Epidermal melanocyte (primary cell): ENCODE measurements around the gene PRKCE.

Experiments used
- DNase-seq: peaks from one replicate; pipeline ENCODE4 v3.0.0; 2011; ENCODE audit warnings: low spot score; ENCODE audit not compliant: insufficient read length

The PRKCE gene

GRCh38 chr2:46163804-46164528 is 512.5 kb downstream of the PRKCE start:
- no peak for DNase-seq

- DNase-seq, result peak; percentile 51
Observed at GRCh38 chr2:46164529-46165301, 513.2 kb downstream of the PRKCE start.

DNA sequence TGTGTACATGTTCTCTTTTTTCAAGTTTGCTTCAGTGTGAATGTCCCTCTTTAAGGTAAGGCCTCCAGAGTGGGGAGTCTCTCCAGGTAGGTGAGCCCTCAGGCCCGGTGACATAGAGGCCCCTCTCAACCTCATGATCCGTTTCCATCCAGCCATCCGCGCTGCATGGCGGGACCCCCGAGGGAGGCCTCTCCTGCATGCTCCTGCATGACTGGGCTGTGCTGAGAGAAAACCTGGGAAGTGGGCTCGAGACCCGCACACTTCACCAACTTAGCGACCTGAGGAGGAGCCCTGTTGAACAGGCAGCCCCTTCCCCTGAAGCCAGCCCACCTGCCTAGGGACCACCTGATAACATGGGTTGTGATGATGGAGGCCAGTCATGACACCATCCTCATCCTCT is 514.4 kb downstream of the PRKCE start:
- DNase-seq, result no peak

DNA sequence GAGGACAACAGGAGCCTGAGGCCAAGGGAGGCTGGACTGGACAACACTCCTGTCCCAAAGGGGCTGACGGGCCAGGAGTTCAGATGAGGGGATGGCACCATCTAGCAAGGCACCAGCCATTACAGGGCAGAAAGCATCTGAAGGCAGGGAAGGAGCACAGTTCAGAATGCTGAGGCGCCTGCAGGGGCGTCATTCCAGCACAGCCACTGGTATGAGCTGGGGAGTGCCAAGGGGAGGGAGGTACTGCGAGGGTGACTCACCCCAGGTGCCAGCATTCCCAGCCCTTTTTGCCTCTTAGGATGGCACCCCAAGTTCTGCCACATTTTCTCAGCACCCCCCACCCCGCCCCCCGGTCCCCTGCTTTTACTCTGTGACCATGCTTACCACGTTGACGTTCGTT is 515.9 kb downstream of the PRKCE start:
- no peak for DNase-seq

DNA sequence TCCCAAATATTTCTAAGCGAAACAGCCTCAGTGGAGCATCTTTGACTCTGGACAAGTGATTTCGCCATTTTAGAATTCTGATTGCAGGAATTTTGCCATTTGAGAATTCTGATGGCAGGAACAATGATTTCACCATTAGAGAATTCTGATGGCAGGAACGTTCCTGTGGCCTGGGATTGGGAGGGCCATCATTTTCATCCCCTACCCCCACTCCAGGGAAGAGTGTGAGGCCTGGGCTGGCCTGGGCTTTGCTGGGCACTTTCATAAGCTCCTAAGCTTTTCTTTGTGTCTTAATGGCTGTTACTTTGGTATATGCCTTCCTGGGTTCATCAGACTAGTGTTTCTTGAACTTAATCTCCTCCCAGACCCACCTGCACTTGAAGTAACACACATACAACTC is 516.4 kb downstream of the PRKCE start:
- no peak for DNase-seq

- no peak for DNase-seq
Observed at GRCh38 chr2:46169467-46169866, 518.0 kb downstream of the PRKCE start.

- no peak for DNase-seq
Observed at GRCh38 chr2:46170026-46170425, 518.6 kb downstream of the PRKCE start.

GRCh38 chr2:46170611-46171350 is 519.3 kb downstream of the PRKCE start:
- no peak for DNase-seq

DNA sequence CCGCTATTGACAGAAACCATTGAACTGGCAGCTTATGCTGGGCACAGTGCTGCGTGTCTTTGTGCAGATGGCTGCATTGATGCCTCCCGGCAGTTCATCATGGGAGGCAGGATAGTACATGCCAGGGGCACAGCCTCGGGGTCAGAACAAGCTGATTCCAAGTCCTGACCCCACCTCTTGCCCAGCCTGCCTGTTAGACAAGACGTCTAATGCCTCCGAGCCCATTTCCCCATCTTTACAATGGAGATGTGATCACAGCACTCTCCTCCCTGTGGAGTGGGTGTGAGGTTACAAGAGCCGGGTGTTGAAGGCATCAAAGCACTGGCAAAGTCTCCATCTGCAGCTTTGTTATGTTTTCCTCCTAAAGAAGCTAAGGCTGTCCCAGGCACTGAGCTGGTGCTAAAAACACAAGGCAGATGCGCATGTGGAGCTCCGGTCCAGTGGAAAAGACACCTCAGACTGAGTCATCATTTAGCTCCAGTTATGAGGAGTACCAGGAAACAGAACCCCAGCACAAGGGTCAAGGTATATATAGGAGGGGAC is 520.0 kb downstream of the PRKCE start:
- DNase-seq, result no peak

DNA sequence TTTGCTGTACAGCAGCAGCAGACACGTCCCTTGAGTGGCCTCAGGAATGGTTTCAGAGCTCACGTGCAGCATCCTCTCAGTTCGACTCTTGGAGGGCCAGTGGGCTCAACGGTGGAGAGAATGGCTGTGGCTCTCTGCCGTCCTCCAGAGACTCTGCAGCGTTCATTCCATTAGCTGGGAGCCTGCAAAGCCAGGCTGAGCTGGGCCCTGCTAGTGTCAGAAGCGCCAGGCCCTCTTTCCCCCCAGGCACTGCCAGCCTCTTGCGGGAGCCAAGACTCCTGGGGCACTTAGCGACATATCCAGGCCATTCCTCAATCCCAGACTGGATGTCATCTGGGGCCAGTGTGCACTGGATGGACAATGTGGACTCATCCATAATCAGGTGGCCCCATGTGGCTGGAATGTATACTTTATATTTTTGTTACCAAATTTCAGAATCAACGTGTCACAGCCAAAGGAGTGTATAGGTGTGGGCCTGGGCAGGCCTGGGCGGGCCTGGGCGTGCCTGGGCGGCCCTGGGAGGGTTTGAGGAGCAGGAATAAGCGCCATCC is 520.6 kb downstream of the PRKCE start:
- no peak for DNase-seq

DNA sequence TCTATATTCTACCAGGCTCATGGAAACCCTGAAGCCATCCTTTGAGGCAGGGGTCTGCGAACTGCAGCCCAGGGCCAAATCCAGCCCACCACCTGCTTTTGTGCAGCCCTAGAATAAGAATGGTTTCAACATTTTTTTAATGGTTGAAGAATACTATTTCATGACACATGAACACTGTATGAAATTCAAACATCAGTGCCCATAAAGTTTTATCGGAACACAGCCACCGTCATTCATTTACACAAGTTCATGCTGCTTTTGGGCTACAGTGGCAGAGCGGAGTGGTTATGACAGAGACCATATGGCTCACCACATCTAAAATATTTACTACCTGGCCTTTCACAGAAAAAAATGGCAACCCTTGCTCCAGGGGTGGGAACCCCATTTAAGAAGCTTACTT is 521.6 kb downstream of the PRKCE start:
- no peak for DNase-seq

- no peak for DNase-seq
Observed at GRCh38 chr2:46173636-46174250, 522.3 kb downstream of the PRKCE start.

GRCh38 chr2:46174345-46175170 is 523.1 kb downstream of the PRKCE start:
- no peak for DNase-seq

GRCh38 chr2:46175419-46175818 is 523.9 kb downstream of the PRKCE start:
- DNase-seq, result no peak

DNA sequence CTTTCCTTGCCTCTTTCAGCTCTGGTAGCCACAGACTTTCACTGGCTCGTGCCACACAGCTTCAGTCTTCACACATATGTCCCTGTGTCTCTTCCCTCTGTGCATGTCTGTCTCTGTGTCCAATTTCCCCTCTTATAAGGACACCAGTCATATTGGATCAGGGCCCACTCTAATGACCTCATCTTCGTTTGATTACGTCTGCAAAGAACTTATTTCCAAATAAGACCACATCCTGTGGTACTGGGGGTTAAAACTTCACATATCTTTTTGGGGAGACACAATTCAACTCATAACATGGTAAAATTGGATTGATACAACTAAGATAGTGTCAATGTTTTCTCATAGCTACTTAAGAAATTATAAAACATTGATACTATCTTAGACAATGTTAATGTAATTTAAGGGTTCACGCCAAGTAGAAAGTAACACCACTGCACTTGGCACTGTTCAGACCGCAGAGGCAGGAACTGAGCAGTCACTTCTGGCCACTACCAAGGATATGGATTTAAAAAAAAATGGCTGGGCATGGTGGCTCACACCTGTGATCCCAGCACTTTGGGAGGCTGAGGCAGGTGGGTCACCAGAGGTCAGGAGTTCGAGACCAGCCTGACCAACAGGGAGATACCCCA is 526.1 kb downstream of the PRKCE start:
- no peak for DNase-seq

DNA sequence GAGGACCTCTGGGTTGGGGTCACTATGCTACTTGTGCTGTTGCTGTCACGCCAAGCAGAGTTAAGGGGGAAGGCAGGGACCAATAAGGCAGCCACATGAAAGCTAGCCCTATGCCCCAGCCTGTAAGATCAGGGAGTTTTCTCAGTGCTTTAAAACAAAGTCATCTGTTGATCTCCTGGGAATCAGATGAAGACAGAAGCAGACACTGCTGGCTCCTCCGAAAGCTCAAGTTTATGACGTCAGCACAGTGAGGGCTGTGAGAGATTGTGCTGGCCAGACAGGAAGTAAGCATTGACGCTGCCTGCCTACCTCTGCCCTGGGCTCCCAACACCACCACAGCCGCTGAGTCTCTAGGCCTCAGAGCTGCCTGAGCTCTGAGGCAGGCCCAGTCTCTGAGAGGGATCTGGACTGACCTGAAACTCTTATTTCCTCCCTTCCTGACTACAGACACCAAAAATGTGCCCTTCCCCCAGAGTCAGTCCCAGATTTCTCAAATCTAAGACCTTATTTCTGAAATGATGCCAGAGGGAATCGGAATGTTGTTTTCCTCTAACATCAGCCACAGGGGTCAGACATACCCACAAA is 527.7 kb downstream of the PRKCE start:
- DNase-seq, result peak; percentile 22

DNA sequence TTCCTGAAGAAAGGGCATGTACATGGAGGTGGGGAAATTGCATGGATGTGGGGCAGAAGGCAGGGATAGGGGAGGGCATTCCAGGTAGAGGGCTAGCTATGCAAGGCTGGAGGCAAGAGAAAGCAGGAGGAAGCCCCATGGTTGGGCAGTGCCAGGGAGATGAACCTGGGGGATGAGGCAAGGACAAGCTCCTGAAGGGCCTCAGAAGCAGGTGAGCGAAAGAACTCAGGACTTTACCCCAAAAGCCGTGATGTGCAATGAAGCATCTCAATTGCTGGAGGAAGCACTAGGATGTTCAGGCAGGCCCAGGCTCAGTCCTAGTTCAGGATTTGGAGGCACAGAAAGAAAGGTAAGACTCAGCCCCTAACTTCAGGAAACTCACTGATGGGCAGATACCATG is 528.7 kb downstream of the PRKCE start:
- DNase-seq, result no peak

GRCh38 chr2:46181306-46181705 is 529.8 kb downstream of the PRKCE start:
- no peak for DNase-seq

DNA sequence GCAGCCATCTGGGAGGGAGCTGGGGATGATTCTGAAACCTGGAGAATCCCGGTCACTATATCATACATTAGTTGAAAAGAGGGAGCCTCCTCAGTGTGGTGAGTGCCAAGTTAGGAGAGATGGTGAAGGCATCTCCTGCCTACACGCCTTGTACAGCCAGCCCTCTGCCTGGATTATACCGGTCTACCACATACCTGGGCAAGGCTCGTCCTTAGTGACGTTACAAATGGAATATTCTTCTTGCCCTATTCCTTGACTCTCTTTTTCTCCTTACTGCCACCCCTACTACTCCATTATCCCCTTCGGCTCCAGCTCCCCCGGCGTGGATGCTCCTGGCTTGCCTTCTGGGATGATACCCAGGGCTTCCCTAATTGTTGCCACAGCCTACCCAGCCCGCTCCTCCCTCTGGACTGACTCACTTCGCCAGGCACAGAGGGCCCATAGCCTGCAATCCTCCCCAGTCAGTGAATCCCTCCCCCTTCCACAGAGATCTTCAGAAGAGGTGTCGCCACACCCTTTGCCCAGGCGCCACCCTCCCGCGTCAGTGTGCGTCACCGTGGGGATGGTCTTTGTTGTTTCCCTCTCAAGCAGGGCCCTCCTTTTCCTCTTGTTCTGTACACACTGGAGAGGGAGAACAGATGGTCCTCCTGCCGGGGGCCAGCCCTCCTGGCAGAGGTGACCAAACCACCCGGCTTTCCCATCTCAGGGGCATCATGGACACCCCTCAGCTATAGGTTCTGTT is 530.5 kb downstream of the PRKCE start:
- no peak for DNase-seq
